Astrocyte (in vitro differentiated cells and primary cell): ENCODE measurements around the gene REP15.

ENCODE experiments used
- EZH2 ChIP-seq: IDR thresholded peaks from 2 replicates; pipeline ENCODE4 v1.6.1; 2012; ENCODE audit warnings: mild to moderate bottlenecking, low read length, inconsistent platforms; ENCODE audit not compliant: insufficient read depth
- TF ChIP-seq, protein P1 (sequence below): IDR thresholded peaks from 2 replicates; pipeline ENCODE4 v1.5.1; 2011; ENCODE audit warnings: low read depth, mild to moderate bottlenecking, inconsistent platforms, low read length, moderate library complexity; ENCODE audit not compliant: insufficient read depth

GRCh38 chr12:27711967-27712366 lies 15.7 kb downstream of the REP15 start:
- TF ChIP-seq, protein P1, sequence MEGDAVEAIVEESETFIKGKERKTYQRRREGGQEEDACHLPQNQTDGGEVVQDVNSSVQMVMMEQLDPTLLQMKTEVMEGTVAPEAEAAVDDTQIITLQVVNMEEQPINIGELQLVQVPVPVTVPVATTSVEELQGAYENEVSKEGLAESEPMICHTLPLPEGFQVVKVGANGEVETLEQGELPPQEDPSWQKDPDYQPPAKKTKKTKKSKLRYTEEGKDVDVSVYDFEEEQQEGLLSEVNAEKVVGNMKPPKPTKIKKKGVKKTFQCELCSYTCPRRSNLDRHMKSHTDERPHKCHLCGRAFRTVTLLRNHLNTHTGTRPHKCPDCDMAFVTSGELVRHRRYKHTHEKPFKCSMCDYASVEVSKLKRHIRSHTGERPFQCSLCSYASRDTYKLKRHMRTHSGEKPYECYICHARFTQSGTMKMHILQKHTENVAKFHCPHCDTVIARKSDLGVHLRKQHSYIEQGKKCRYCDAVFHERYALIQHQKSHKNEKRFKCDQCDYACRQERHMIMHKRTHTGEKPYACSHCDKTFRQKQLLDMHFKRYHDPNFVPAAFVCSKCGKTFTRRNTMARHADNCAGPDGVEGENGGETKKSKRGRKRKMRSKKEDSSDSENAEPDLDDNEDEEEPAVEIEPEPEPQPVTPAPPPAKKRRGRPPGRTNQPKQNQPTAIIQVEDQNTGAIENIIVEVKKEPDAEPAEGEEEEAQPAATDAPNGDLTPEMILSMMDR: no peak
- no peak for TF ChIP-seq EZH2
